AG08395 (cell line): ENCODE data around the gene RINL.
A peak's percentile ranks its signal among the peaks of the same experiment; 100 is the strongest.
"Not testable (repeated sequence)": the region's sequence is repeated elsewhere in the genome, so short reads cannot be mapped to it uniquely, and the experiment has no call there.

Source experiments
- DNase-seq: peaks from one replicate; pipeline ENCODE4 v3.0.0; 2012; ENCODE audit warnings: mixed read lengths, low spot score

RINL gene

DNA sequence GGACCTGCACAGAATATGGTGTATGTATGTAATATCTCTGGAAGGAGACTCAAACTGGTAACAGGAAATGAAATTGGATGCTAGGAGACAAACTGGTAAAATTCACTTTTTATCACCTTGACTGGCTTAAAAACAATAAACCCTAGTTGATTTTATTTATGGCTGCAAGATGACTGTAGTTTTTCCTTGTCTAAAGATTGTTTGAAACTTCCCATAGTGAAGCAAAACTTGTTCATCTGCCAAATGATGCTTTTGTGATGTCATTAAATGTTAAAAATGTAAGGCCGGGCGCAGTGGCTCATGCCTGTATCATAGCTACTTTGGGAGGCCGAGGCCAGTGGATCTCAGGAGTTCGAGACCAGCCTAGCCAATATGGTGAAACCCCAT, 44.0 kb downstream of the RINL start:
- DNase-seq, result no peak

DNA sequence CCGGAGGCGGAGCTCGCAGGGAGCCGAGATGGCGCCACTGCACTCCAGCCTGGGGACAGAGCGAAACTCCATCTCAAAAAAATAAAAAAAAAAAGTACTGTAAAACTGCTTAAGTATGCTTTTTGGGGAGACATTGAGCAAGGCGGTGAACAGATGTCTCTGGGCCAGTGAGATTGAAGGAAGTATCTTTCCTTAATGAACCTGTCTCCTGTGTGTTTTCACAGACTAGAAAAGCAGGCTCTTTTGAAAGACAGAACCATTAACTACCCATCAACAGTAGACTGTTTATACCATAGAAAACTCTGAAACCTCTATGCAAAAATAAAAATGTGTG, 45.0 kb downstream of the RINL start:
- no peak for DNase-seq

DNA sequence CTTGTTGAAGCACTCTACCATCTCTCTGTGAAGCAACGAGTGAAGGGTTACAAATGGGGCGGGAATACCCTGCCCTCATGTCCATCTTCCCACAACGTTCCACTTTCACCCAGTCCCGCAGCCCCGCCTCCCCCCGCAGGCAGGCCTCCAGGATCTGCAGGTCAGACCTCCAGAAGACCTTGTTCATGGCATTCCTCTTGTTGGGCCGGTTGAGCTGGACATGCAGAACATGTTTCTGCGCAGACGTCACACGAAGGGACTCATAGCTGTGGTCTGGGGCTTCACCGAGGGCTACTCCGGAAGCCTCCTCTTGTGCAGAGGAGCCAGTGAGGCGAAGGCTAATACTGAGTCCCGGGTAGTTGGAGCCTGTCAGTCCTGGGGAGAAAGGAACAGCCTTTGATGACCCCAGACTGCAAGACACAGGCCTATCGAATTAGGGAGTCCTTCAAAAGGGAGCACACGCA, 46.9 kb downstream of the RINL start:
- peak; percentile 91 for DNase-seq

DNA sequence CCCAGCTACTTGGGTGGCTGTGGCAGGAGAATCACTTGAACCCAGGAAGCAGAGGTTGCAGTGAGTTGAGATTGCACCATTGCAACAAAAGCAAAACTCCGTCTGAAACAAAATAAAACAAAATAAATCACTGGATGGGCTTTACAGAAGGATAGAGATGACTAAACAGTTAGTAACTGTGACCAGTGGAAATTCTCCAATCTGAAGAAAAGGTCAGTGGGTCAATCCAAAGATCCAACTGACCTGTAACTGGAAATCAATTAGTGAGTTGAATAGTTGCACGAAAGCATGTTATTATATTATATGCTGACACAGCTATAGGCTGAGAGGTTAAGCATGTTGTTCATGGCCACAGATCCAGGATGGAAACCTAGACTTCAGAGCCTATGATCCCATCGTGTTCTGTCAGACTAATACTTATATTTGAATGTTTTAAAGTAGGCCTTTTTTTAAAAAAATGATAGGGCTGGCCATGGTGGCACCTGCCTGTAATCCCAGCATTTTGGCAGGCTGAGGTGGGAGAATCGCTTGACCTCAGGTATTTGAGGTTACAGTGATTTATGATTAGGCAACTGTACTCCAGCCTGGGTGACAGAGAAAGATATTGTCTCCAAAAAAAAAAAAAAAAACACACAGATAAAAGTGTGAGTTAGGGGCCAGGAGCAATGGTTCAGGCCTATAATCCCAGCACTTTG, 47.9 kb downstream of the RINL start:
- peak; percentile 48 for DNase-seq

DNA sequence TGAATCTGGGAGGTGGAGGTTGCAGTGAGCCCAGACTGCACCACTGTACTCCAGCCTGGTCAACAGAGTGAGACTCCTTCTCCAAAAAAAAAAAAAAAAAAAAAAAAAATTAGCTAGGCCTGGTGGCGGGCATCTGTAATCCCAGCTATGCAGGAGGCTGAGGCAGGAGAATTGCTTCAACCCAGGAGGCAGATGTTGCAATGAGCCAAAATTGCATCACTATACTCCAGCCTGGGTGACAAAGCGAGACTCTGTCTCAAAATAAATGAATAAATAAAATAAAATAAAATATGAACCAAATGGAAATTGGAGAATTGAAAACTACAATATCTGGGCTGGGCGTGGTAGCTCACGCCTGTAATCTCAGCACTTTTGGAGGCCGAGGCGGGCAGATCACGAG, 48.9 kb downstream of the RINL start:
- not testable (repeated sequence) for DNase-seq

DNA sequence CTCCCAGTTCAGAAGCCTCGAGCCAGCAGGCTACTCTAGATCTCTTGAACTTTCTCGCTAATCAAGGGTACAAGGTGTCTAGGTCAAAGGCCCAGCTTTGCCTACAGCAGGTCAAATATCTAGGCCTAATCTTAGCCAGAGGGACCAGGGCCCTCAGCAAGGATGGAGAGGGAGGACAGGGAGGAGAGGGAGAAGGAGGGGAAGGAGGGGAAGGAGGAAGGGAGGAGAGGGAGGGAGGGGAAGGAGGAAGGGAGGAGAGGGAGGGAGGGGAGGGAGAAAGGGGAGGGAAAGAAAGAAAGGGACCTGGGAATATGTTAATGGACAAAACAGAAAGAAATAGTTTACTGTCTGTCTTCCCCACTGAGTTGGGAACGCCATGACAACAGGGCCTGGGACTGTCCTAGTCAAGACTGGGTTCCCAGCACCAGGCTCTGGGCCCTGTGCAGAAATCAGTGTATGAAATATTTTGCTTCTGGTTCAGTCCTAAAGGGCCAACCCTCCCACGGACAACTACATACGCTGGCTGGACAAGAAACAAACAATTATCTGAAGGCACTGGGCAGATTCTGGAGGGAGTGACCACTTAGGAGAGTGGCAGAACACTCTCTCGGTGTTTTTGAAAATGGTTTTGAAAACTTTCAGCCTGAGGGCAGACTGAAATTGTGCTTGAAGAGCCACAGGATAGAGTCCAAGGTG, 51.1 kb downstream of the RINL start:
- DNase-seq, result no peak

DNA sequence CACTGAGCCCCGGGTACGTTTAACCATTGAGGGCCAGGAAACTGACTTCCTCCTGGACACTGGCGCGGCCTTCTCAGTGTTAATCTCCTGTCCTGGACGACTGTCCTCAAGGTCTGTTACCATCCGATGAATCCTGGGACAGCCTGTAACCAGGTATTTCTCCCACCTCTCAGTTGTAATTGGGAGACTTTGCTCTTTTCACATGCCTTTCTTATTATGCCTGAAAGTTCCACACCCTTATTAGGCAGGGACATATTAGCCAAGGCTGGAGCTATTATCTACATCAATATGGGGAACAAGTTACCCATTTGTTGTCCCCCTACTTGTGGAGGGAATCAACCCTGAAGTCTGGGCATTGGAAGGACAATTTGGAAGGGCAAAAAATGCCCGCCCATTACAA, 52.1 kb downstream of the RINL start:
- not testable (repeated sequence) for DNase-seq

DNA sequence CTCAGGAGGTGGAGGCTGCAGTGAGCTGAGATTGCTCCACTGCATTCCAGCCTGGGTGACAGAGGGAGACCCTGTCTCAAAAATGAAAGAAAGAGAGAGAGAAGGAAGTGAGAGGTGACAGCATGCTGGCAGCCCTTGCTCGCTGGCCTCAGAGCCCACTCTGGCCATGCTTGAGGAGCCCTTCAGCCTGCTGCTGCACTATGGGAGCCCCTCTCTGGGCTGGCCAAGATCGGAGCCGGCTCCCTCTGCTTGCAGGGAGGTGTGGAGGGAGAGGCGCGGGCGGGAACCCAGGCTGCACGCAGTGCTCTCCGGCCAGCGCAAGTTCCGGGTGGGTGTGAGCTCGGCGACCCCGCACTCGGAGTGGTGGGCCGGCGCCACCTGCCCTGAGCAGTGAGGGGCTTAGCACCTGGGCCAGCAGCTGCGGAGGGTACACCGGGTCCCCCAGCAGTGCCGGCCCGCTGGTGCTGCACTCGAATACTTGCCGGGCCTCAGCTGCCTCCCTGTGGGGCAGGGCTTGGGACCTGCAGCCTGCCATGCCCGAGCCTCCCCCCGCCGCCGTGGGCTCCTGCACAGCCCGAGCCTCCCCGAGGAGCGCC, 56.7 kb downstream of the RINL start:
- not testable (repeated sequence) for DNase-seq

DNA sequence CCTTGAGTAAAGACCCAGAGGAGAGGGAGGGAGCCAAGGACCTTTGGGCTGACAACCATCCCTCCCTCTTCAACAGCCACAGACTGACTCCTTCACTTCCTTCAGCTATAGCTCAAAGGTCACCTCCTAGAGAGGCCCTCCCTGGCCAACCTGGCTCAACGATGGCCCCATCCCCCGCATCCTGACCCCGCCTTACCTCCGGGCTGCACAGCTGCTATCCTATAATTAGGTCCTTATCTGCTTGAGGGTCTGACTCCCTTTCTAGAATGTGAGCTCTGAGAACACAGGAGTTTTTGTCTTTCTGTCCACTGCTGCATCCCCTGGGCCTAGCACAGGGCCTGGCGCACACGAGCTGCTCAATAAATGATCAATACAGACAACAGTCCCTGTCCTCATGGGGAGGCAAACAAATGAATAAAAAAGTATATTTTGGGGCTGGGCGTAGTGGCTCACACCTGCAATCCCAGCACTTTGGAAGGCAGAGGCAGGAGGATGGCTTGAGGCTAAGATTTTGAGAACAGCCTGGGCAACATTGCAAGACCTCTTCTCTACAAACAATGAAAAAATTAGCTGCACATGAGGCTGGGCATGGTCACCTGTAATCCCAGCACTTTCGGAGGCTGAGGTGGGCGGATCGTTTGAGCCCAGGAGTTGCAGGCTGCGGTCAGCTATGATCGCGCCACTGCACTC, 58.7 kb downstream of the RINL start:
- no peak for DNase-seq
